Stomach smooth muscle (tissue), 2 donors: Measurements from ENCODE around the gene CAMKMT.

ENCODE experiments used
- H3K27ac ChIP-seq: one replicate; pipeline ENCODE4 v1.7.0; 2013; ENCODE audit warnings: mild to moderate bottlenecking, low read length, inconsistent platforms
- H3K27me3 ChIP-seq, 2 donors: one replicate each; pipeline ENCODE4 v1.7.0; 2013; ENCODE audit warnings: low read length in 2 of 2; ENCODE audit not compliant: insufficient read depth in 2 of 2, control insufficient read depth in 1 of 2
- H3K36me3 ChIP-seq, 2 donors: one replicate each; pipeline ENCODE4 v1.7.0; 2013; ENCODE audit warnings: low read length in 2 of 2; ENCODE audit not compliant: control insufficient read depth in 2 of 2, insufficient read depth in 2 of 2
- H3K4me1 ChIP-seq: one replicate; pipeline ENCODE4 v1.7.0; 2013; ENCODE audit warnings: low read length; ENCODE audit not compliant: control insufficient read depth, insufficient read depth
- H3K4me3 ChIP-seq, 2 donors: one replicate each; pipeline ENCODE4 v1.7.0; 2013; ENCODE audit warnings: low read length in 2 of 2
- H3K9ac ChIP-seq, 2 donors: one replicate each; pipeline ENCODE4 v1.7.0; 2013; ENCODE audit warnings: low read length in 2 of 2, mild to moderate bottlenecking in 1 of 2
- H3K9me3 ChIP-seq, 2 donors: one replicate each; pipeline ENCODE4 v1.7.0; 2013; ENCODE audit warnings: low read length in 2 of 2; ENCODE audit not compliant: control insufficient read depth in 2 of 2
- donor health status: healthy.
- donor health status: Pancreatic carcinoma.

CAMKMT gene

GRCh38 chr2:44799754-44800153 lies 438.0 kb downstream of the CAMKMT start:
- no peak overlapping the region for H3K4me3 ChIP-seq
- H3K36me3 ChIP-seq: no peaks in the 10 kb centered on the region
- peaks cover 10% of the 10 kb centered on the region for H3K4me1 ChIP-seq
- H3K27ac ChIP-seq: no peak overlapping the region
- H3K27me3 ChIP-seq: peaks cover 54 to 59% of the 10 kb centered on the region in 2 donors
- H3K9ac ChIP-seq: no peak overlapping the region
- H3K9me3 ChIP-seq: no peaks in the 10 kb centered on the region

DNA sequence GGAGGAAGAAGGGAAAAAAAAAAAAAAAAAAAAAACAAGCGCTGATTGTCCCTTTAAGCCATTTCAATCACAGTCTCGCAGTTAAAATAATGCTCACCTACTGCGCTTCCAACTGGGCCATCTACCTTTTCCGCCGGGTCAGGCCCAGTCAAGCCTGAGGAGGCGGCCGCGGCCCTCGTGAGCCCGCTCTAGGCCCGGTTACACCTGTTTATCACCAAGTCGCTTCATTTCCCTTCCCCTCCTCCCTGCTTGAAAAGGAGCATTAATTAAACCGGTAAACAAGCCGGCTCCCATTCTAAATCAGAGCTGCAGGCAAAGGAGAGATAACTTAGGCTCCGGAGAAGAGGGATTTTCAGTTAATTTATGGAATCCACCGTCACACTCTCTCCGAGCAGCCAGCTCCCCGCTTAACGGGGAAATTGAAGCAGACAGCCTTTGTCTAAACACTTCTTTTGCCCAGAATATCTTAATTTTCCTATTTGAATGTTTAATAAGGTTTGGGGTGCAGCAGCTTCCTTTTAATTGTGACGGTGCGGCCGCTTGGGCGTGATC lies 439.6 kb downstream of the CAMKMT start:
- H3K27ac ChIP-seq: no peak overlapping the region
- no peaks in the 10 kb centered on the region for H3K36me3 ChIP-seq
- no peaks in the 10 kb centered on the region for H3K9me3 ChIP-seq
- H3K9ac ChIP-seq: no peak overlapping the region
- no peak overlapping the region for H3K4me3 ChIP-seq
- peaks cover 66 to 75% of the 10 kb centered on the region in 2 donors for H3K27me3 ChIP-seq
- peaks cover 10% of the 10 kb centered on the region for H3K4me1 ChIP-seq

DNA sequence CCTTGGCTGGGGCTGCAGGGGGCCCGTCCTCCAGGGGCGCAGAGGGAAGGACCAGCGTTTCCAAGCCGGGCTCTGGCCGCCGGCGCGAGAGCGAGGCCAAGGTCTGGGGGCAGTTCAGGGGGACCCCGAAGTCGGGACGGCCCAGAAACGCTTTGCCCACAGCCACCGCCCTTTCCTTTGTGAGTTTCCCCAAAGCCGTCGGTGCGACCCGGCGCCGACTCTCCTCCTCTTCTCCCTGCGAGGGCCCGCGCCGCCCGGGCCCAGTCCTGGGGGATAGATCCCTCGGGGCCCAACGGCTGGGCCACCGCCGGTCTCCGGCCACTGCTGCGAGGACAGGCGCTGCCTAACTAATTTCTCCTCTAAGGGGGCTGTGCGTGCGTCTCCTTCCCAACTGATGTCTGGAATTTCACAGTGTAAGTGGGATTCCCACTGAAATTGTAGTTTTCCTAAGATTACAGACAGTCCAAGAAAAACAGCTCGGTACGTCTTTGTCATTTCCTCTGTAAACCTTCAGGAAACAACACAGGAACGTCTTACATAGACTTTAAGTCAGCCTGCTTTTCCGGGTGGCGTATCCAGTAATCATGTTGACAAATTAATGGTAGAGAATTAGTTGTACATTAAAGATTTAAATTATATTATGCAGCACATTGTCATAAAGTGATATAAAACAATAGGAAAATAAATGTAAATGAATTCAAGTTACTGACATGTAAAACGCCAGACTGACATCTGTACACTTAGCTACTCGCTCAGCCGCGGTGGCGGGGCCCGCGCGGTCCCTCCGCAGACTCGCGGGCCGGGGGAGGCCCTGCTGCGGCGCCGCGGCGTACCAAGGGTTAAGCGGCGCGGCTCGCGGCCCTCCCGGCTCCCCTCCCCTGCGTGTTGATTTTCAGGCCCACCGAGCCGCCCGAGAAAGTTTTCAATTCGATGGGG lies 440.4 kb downstream of the CAMKMT start:
- Histone ChIP-seq H3K4me3 (no peak overlapping the region), H3K36me3 (no peaks in the 10 kb centered on the region), H3K27ac (no peak overlapping the region), H3K27me3 (peaks cover 67 to 82% of the 10 kb centered on the region in 2 donors), H3K4me1 (peaks cover 10% of the 10 kb centered on the region), H3K9me3 (no peaks in the 10 kb centered on the region), H3K9ac (no peak overlapping the region)

- H3K27me3 ChIP-seq: peaks cover 65 to 83% of the 10 kb centered on the region in 2 donors
- no peaks in the 10 kb centered on the region for H3K9me3 ChIP-seq
- peak overlapping the region in 1 of 2 donors; percentile 3 for H3K4me3 ChIP-seq
- peaks cover 10% of the 10 kb centered on the region for H3K4me1 ChIP-seq
- H3K36me3 ChIP-seq: no peaks in the 10 kb centered on the region
- H3K9ac ChIP-seq: no peak overlapping the region
- no peak overlapping the region for H3K27ac ChIP-seq
Measured at GRCh38 chr2:44802777-44803424, 441.2 kb downstream of the CAMKMT start.

DNA sequence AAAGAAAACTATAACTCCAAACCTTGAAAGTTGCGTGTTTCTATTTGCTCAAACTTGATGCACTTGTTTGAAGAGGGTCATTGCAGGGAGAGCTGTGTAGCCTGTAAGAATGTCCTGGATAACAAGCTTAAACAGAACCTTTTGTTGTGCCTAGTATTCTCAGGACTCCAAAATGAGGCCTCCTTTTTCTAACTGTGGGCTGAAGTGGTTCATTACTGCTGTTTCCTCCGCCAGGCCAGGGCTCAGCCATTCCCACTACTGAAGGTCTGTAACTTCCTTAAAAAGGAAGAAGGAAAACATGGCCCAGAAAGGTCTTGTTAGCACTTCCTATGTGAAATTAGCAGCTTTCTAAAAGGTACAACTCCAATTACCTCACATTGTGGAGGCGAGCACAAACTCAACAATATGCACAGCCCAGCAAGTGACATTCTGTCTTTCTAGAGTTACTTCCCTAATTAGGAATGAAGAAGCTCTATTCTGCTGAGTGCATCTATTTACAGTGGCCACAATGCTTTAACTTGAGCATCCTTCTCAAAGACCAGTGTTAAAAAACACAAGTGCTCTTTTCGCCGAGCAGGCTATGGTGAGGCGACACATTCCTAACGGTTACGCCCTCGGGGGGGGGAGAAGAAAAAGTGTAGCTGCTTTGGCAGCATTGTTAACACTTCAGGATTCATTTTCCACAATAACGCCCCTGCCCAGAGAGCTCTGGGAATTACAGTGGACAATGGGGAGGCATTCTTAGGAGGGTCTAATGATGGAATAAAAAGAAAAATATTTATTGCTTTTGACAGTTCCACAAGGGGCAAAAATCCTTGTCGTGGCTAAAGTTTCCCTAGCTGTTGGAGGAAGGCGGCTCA lies 442.9 kb downstream of the CAMKMT start:
- H3K27ac ChIP-seq: no peak overlapping the region
- H3K36me3 ChIP-seq: no peaks in the 10 kb centered on the region
- no peak overlapping the region for H3K9ac ChIP-seq
- peaks cover 58 to 77% of the 10 kb centered on the region in 2 donors for H3K27me3 ChIP-seq
- no peak overlapping the region for H3K4me3 ChIP-seq
- H3K9me3 ChIP-seq: peaks cover 0 to 3% of the 10 kb centered on the region in 2 donors
- H3K4me1 ChIP-seq: peaks cover 10% of the 10 kb centered on the region

GRCh38 chr2:44805401-44806235 lies 443.9 kb downstream of the CAMKMT start:
- peaks cover 10% of the 10 kb centered on the region for H3K4me1 ChIP-seq
- peaks cover 0 to 3% of the 10 kb centered on the region in 2 donors for H3K9me3 ChIP-seq
- no peak overlapping the region for H3K27ac ChIP-seq
- no peak overlapping the region for H3K9ac ChIP-seq
- H3K4me3 ChIP-seq: no peak overlapping the region
- H3K27me3 ChIP-seq: peaks cover 50 to 68% of the 10 kb centered on the region in 2 donors
- no peaks in the 10 kb centered on the region for H3K36me3 ChIP-seq

DNA sequence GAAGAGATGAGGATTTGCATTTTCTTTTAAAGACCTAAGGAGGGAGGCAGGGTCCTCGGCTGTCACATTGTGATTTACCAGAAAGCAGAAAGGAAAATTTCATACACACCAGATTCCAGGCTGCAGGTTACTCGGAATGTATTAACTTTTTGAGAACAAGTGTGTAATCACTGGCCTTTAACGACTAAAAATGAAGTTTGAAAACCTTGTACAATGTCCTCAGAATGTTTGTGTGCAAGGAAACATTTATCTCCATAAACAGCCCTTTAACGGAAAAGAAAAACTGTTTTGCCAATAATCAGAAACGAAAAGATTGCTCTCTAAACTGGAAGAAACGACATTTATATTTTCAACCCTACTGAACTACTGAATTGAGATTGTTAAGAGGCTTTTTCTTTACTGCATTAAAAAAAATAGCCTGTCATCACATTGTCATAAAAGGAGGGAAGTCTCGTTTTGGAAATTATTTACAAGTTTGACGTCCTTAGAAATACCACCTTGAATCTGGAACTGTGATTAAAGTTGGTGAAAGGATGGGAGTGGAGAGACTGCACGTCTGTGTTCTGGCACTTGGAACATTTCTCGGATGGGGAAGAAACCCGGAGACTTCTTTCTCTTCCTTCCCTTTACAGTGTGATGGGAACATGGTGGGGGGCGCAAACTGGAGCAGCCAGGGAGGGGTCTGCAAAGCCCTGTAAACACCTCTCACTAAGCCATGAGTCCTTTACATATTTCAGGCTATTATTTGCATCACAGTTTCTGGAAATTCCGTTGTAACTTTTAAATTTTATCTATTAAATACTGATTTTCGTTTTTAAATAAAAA lies 445.7 kb downstream of the CAMKMT start:
- Histone ChIP-seq H3K36me3 (no peaks in the 10 kb centered on the region), H3K4me1 (peaks cover 4% of the 10 kb centered on the region), H3K9ac (no peak overlapping the region), H3K27me3 (peaks cover 37 to 50% of the 10 kb centered on the region in 2 donors), H3K27ac (no peak overlapping the region), H3K9me3 (peaks cover 0 to 3% of the 10 kb centered on the region in 2 donors), H3K4me3 (no peak overlapping the region)

DNA sequence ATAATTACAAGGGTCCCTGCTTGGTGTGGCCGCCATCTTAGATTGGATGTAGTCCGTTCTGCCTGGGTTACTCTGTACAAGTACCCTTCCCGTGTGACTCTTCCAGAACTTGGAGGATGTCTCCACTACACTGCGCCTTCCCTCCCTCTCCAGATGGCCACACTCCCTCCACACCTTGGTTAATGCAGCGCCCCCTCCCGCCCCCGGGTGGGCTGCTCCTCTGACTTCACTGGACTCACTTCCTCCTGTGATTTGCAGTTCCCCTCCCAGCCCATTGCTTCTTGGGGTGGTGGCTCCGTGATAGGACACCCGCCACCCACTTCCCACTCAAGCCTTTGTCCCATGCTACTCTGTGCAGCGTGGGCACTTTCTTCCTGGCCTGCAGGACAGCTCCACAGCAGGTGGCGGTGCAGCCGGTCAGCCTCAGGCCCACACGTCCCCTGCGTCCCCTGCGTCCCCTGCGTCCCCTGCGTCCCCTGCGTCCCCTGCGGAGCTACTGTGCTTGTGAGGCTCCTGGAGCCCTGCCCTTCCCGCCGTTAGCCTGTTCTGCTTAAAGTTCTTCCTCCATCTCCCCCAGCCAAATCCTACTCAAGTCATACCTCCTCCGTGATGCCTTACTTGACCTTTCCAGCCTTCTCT lies 449.3 kb downstream of the CAMKMT start:
- H3K36me3 ChIP-seq: no peaks in the 10 kb centered on the region
- H3K9me3 ChIP-seq: peaks cover 0 to 3% of the 10 kb centered on the region in 2 donors
- peaks cover 18 to 28% of the 10 kb centered on the region in 2 donors for H3K27me3 ChIP-seq

DNA sequence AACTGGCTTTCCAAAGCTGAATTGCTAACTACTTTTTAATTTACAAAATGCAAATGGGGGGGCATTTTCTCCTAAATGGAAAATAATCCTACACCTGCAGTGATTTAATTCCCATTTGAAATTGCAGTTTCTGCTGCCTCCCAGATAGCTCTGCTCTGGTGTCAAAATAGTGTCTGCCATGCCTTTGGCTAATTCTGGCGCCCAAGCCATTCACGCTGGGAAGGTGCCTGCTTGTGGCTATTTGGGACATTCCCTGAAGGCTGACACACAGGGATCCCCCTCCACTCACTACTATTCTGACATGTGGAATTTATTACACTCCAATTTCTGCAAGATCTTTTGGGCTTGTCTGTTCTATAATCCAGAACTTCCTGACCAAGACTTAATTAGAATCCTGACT lies 451.4 kb downstream of the CAMKMT start:
- H3K4me1 ChIP-seq: no peaks in the 10 kb centered on the region
- H3K27ac ChIP-seq: no peak overlapping the region
- no peak overlapping the region for H3K4me3 ChIP-seq
- no peaks in the 10 kb centered on the region for H3K36me3 ChIP-seq
- H3K27me3 ChIP-seq: peaks cover 11 to 15% of the 10 kb centered on the region in 2 donors
- H3K9ac ChIP-seq: no peak overlapping the region
- H3K9me3 ChIP-seq: peaks cover 0 to 3% of the 10 kb centered on the region in 2 donors

More for the DNA sequence above, 449.3 kb downstream of the CAMKMT start:
- H3K4me3 ChIP-seq: no peak overlapping the region
- no peak overlapping the region for H3K27ac ChIP-seq
- H3K4me1 ChIP-seq: no peaks in the 10 kb centered on the region
- no peak overlapping the region for H3K9ac ChIP-seq
